Frontal cortex (tissue), 4 donors: Measurements from ENCODE around the gene STON2. TPM values are rescaled to one million over a fixed set of nuclear protein-coding genes. Genes with fewer than 3 reads are reported as not detected.

Experiments
- DNase-seq, 2 donors: peaks; one replicate each; pipeline ENCODE4 v3.0.0; 2012; ENCODE audit warnings: low spot score in 2 of 2
- FAIRE-seq: peaks from 2 replicates; lab custom pipeline; 2012; peaks lifted over from hg19 to GRCh38; lab: Jason Lieb, UNC
- total RNA-seq: library from RNA; depleted of rRNA; stranded (reverse); fragments of >200 nt; gene quantifications from one replicate; pipeline ENCODE4 v1.2.3, GENCODE V29; 2014
- donor health status: control.
- donor health status: control.
- donor health status: control.

The STON2 gene
- total RNA-seq, 1 donor from 2014 or later: 19.2 TPM

GRCh38 chr14:81310606-81311005 lies 89.5 kb downstream of the STON2 start:
- DNase-seq (no peak), FAIRE-seq (no peak)

- no peak for FAIRE-seq
Measured at GRCh38 chr14:81309511-81309910, 90.6 kb downstream of the STON2 start.

GRCh38 chr14:81305743-81306142 lies 94.4 kb downstream of the STON2 start:
- DNase-seq: no peak
- FAIRE-seq: no peak

More at GRCh38 chr14:81309511-81309910, 90.6 kb downstream of the STON2 start:
- no peak for DNase-seq

GRCh38 chr14:81305065-81305464 lies 95.1 kb downstream of the STON2 start:
- no peak for DNase-seq
- no peak for FAIRE-seq

- no peak for FAIRE-seq
- DNase-seq: no peak
Measured at GRCh38 chr14:81303258-81303935, 96.7 kb downstream of the STON2 start.

- DNase-seq (no peak), FAIRE-seq (no peak)
Measured at GRCh38 chr14:81302638-81303037, 97.5 kb downstream of the STON2 start.

GRCh38 chr14:81301813-81302212 lies 98.3 kb downstream of the STON2 start:
- no peak for FAIRE-seq
- DNase-seq: no peak

- FAIRE-seq (no peak), DNase-seq (no peak)
Measured at GRCh38 chr14:81301371-81301770, 98.8 kb downstream of the STON2 start.

GRCh38 chr14:81298911-81299310 lies 101.2 kb downstream of the STON2 start:
- no peak for DNase-seq
- no peak for FAIRE-seq

- FAIRE-seq: no peak
- DNase-seq: no peak
Measured at GRCh38 chr14:81298122-81298521, 102.0 kb downstream of the STON2 start.

GRCh38 chr14:81295958-81296923 lies 103.9 kb downstream of the STON2 start:
- FAIRE-seq: no peak

GRCh38 chr14:81289516-81289915 lies 110.6 kb downstream of the STON2 start:
- DNase-seq: no peak
- FAIRE-seq: no peak

More at GRCh38 chr14:81295958-81296923, 103.9 kb downstream of the STON2 start:
- DNase-seq: no peak

GRCh38 chr14:81286574-81287370 lies 113.4 kb downstream of the STON2 start:
- FAIRE-seq (no peak), DNase-seq (no peak)

- FAIRE-seq (no peak), DNase-seq (no peak)
Measured at GRCh38 chr14:81285245-81285644, 114.9 kb downstream of the STON2 start.

- no peak for DNase-seq
- FAIRE-seq: no peak
Measured at GRCh38 chr14:81281332-81281731, 118.8 kb downstream of the STON2 start.

GRCh38 chr14:81280136-81280791 lies 119.9 kb downstream of the STON2 start:
- DNase-seq (no peak), FAIRE-seq (no peak)

- DNase-seq: no peak
- FAIRE-seq: no peak
Measured at GRCh38 chr14:81277096-81277495, 123.0 kb downstream of the STON2 start.

GRCh38 chr14:81276073-81277069 lies 123.8 kb downstream of the STON2 start:
- FAIRE-seq (no peak), DNase-seq (no peak)
